HEK293 (cell line): ENCODE measurements around the gene CYP2A6.

Experiments
- CTCF ChIA-PET: fragments of 350-600 bp; formaldehyde crosslinking; extraction: SDS; loops from one replicate; lab custom pipeline; 2021; ENCODE audit warnings: antibody characterized with exemption; lab: Yijun Ruan, JAX
- POLR2A ChIA-PET: fragments of 300-600 bp; formaldehyde crosslinking; extraction: SDS; loops from one replicate; lab custom pipeline; 2020; ENCODE audit warnings: antibody characterized with exemption, inconsistent platforms; lab: Yijun Ruan, JAX
- H3K27ac ChIP-seq: fragments of 200-500 bp; sonication (Bioruptor generic); 2 replicates; pipeline ENCODE4 v1.5.1; 2014; ENCODE audit warnings: low read depth, low read length, control low read depth, inconsistent platforms; ENCODE audit errors: extremely low read depth
- H3K36me3 ChIP-seq, 2 experiments: fragments of 200-500 bp in 1 of 2; sonication (Bioruptor generic) in 1 of 2; 1 replicate in 1 of 2; 2 replicates in 1 of 2; pipeline ENCODE4 v1.5.1; 2014 to 2017; ENCODE audit warnings: inconsistent platforms in 2 of 2, low read length in 2 of 2; ENCODE audit not compliant: control insufficient read depth in 2 of 2, insufficient read depth in 1 of 2
- H3K4me1 ChIP-seq: fragments of 200-500 bp; sonication (Bioruptor generic); 2 replicates; pipeline ENCODE4 v1.5.1; 2014; ENCODE audit warnings: mild to moderate bottlenecking, low read length, inconsistent platforms; ENCODE audit not compliant: control insufficient read depth, insufficient read depth
- H3K4me3 ChIP-seq: 2 replicates; pipeline ENCODE4 v1.5.1; 2011; ENCODE audit warnings: low read depth, mild to moderate bottlenecking, control low read depth, low read length, moderate library complexity
- H3K9me3 ChIP-seq: fragments of 200-500 bp; sonication (Bioruptor generic); 2 replicates; pipeline ENCODE4 v1.5.1; 2014; ENCODE audit warnings: low read depth, low read length, inconsistent platforms; ENCODE audit not compliant: control insufficient read depth, insufficient read depth
- BCL11B ChIP-seq: fragments of 450-650 bp; formaldehyde crosslinking; IDR thresholded peaks from 2 replicates; pipeline ENCODE4 v1.5.1; 2016; ENCODE audit warnings: low read depth, missing biosample characterization, missing genetic modification characterization
- EGR2 ChIP-seq: fragments of 450-650 bp; formaldehyde crosslinking; IDR thresholded peaks from 2 replicates; pipeline ENCODE4 v1.5.1; 2016; ENCODE audit warnings: low read depth, missing biosample characterization, missing genetic modification characterization
- HOXA7 ChIP-seq: sonication (generic); formaldehyde crosslinking; IDR thresholded peaks from 2 replicates; pipeline ENCODE4 v1.8.1; 2022; ENCODE audit warnings: missing genetic modification reagents, borderline replicate concordance
- MEIS1 ChIP-seq: sonication (generic); formaldehyde crosslinking; IDR thresholded peaks from 2 replicates; pipeline ENCODE4 v1.8.1; 2022; ENCODE audit warnings: missing genetic modification reagents, mild to moderate bottlenecking, borderline replicate concordance
- SP2 ChIP-seq: fragments of 450-650 bp; formaldehyde crosslinking; IDR thresholded peaks from 2 replicates; pipeline ENCODE4 v1.5.1; 2016; ENCODE audit warnings: missing biosample characterization, missing genetic modification characterization
- YY1 ChIP-seq: fragments of 450-650 bp; formaldehyde crosslinking; IDR thresholded peaks from 2 replicates; pipeline ENCODE4 v1.5.1; 2018; ENCODE audit warnings: missing biosample characterization, missing genetic modification characterization
- ZBTB48 ChIP-seq: fragments of 450-650 bp; formaldehyde crosslinking; IDR thresholded peaks from 2 replicates; pipeline ENCODE4 v1.5.1; 2016; ENCODE audit warnings: missing biosample characterization, missing genetic modification characterization
- ZFHX2 ChIP-seq: fragments of 450-650 bp; formaldehyde crosslinking; conservative IDR thresholded peaks from 2 replicates; pipeline ENCODE4 v1.5.1; 2016; ENCODE audit warnings: missing biosample characterization, missing genetic modification characterization
- ZFP3 ChIP-seq: fragments of 450-650 bp; formaldehyde crosslinking; IDR thresholded peaks from 2 replicates; pipeline ENCODE4 v1.5.1; 2016; ENCODE audit warnings: low read depth, missing biosample characterization, missing genetic modification characterization
- ZNF169 ChIP-seq: fragments of 450-650 bp; formaldehyde crosslinking; IDR thresholded peaks from 2 replicates; pipeline ENCODE4 v1.5.1; 2016; ENCODE audit warnings: missing biosample characterization, missing genetic modification characterization
- ZNF214 ChIP-seq: fragments of 450-650 bp; formaldehyde crosslinking; IDR thresholded peaks from 2 replicates; pipeline ENCODE4 v1.5.1; 2017; ENCODE audit warnings: missing biosample characterization, mild to moderate bottlenecking, missing genetic modification characterization, borderline replicate concordance
- ZNF221 ChIP-seq: fragments of 450-650 bp; formaldehyde crosslinking; IDR thresholded peaks from 2 replicates; pipeline ENCODE4 v1.5.1; 2017; ENCODE audit warnings: missing biosample characterization, missing genetic modification characterization, borderline replicate concordance
- ZNF239 ChIP-seq: fragments of 450-650 bp; formaldehyde crosslinking; IDR thresholded peaks from 2 replicates; pipeline ENCODE4 v1.5.1; 2016; ENCODE audit warnings: missing biosample characterization, missing genetic modification characterization
- ZNF24 ChIP-seq: fragments of 450-650 bp; formaldehyde crosslinking; IDR thresholded peaks from 2 replicates; pipeline ENCODE4 v1.5.1; 2016; ENCODE audit warnings: missing biosample characterization, missing genetic modification characterization
- ZNF354C ChIP-seq: fragments of 450-650 bp; formaldehyde crosslinking; IDR thresholded peaks from 2 replicates; pipeline ENCODE4 v1.5.1; 2016; ENCODE audit warnings: missing biosample characterization, missing genetic modification characterization, low read depth, borderline replicate concordance
- ZNF529 ChIP-seq: fragments of 450-650 bp; formaldehyde crosslinking; IDR thresholded peaks from 2 replicates; pipeline ENCODE4 v1.5.1; 2017; ENCODE audit warnings: missing genetic modification characterization, missing biosample characterization; ENCODE audit not compliant: insufficient replicate concordance
- ZNF596 ChIP-seq: fragments of 450-650 bp; IDR thresholded peaks from 2 replicates; pipeline ENCODE4 v1.5.0; 2018; ENCODE audit warnings: missing biosample characterization, mild to moderate bottlenecking, missing genetic modification characterization, moderate library complexity
- ZNF830 ChIP-seq: fragments of 450-650 bp; IDR thresholded peaks from 2 replicates; pipeline ENCODE4 v1.5.0; 2018; ENCODE audit warnings: missing biosample characterization, missing genetic modification characterization, low read depth, mild to moderate bottlenecking, moderate library complexity
- TF ChIP-seq, protein P1 (sequence below): fragments of 450-650 bp; formaldehyde crosslinking; IDR thresholded peaks from 2 replicates; pipeline ENCODE4 v1.5.1; 2017; ENCODE audit warnings: missing biosample characterization, missing genetic modification characterization
- TF ChIP-seq, protein P2 (sequence below): fragments of 450-650 bp; formaldehyde crosslinking; IDR thresholded peaks from 2 replicates; pipeline ENCODE4 v1.5.1; 2016; ENCODE audit warnings: missing biosample characterization, missing genetic modification characterization
- TF ChIP-seq, protein P3 (sequence below): fragments of 450-650 bp; formaldehyde crosslinking; IDR thresholded peaks from 2 replicates; pipeline ENCODE4 v1.5.1; 2016; ENCODE audit warnings: missing biosample characterization, missing genetic modification characterization, borderline replicate concordance
- TF ChIP-seq, protein P4 (sequence below): fragments of 450-650 bp; formaldehyde crosslinking; IDR thresholded peaks from 2 replicates; pipeline ENCODE4 v1.5.1; 2016; ENCODE audit warnings: missing biosample characterization, missing genetic modification characterization
- TF ChIP-seq, protein P5 (sequence below): fragments of 450-650 bp; formaldehyde crosslinking; IDR thresholded peaks from 2 replicates; pipeline ENCODE4 v1.5.1; 2016; ENCODE audit warnings: missing biosample characterization, missing genetic modification characterization

CYP2A6 gene

DNA sequence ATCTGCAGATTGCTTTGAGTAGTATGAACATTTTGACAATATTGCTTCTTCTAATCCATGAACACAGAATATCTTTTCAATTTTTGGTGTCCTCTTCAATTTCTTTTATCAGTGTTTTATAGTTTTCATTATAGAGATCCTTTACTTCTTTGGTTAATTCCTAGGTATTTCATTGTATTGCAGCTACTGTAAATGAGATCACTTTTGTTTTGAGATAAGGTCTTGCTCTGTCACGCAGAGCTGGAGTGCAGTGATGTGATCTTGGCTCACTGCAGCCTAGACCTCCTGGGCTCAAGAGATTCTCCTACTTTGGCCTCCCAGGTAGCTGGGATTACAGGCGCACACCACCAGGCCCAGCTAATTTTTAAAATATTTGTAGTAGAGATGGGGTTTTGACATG lies 22.0 kb upstream of the CYP2A6 start (continued):
- TF ChIP-seq, protein P1, sequence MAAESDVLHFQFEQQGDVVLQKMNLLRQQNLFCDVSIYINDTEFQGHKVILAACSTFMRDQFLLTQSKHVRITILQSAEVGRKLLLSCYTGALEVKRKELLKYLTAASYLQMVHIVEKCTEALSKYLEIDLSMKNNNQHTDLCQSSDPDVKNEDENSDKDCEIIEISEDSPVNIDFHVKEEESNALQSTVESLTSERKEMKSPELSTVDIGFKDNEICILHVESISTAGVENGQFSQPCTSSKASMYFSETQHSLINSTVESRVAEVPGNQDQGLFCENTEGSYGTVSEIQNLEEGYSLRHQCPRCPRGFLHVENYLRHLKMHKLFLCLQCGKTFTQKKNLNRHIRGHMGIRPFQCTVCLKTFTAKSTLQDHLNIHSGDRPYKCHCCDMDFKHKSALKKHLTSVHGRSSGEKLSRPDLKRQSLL = no peak
- TF ChIP-seq, protein P2, sequence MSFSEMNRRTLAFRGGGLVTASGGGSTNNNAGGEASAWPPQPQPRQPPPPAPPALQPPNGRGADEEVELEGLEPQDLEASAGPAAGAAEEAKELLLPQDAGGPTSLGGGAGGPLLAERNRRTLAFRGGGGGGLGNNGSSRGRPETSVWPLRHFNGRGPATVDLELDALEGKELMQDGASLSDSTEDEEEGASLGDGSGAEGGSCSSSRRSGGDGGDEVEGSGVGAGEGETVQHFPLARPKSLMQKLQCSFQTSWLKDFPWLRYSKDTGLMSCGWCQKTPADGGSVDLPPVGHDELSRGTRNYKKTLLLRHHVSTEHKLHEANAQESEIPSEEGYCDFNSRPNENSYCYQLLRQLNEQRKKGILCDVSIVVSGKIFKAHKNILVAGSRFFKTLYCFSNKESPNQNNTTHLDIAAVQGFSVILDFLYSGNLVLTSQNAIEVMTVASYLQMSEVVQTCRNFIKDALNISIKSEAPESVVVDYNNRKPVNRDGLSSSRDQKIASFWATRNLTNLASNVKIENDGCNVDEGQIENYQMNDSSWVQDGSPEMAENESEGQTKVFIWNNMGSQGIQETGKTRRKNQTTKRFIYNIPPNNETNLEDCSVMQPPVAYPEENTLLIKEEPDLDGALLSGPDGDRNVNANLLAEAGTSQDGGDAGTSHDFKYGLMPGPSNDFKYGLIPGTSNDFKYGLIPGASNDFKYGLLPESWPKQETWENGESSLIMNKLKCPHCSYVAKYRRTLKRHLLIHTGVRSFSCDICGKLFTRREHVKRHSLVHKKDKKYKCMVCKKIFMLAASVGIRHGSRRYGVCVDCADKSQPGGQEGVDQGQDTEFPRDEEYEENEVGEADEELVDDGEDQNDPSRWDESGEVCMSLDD (tag by site-specific recombination) = no peak
- TF ChIP-seq ZNF24 (tag by site-specific recombination) (no peak), ZNF830 (tag by site-specific recombination) (no peak), ZNF239 (tag by site-specific recombination) (no peak), ZFP3 (no peak), MEIS1 (CRISPR knock-in tag) (no peak), YY1 (tag by site-specific recombination) (no peak), ZNF596 (tag by site-specific recombination) (no peak), ZNF214 (no peak), ZNF221 (no peak)
- TF ChIP-seq, protein P3, sequence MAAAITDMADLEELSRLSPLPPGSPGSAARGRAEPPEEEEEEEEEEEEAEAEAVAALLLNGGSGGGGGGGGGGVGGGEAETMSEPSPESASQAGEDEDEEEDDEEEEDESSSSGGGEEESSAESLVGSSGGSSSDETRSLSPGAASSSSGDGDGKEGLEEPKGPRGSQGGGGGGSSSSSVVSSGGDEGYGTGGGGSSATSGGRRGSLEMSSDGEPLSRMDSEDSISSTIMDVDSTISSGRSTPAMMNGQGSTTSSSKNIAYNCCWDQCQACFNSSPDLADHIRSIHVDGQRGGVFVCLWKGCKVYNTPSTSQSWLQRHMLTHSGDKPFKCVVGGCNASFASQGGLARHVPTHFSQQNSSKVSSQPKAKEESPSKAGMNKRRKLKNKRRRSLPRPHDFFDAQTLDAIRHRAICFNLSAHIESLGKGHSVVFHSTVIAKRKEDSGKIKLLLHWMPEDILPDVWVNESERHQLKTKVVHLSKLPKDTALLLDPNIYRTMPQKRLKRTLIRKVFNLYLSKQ (tag by site-specific recombination) = no peak

DNA sequence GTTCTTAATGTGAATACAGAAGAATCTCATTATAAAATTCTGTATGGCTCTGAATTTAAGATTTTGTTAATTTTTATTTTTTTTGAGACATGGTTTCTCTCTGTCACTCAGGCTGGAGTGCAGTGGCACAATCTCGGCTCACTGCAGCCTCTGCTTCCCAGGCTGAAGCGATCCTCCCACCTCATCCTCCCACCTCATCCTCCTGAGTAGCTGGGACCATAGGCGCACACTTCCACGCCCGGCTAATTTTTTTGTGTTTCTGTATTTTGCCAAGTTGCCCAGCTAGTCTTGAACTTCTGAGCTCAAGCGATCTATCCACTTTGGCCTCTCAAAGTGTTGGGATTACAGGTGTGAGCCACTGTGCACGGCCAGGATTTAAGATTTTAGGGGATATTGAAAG lies 17.5 kb upstream of the CYP2A6 start:
- H3K36me3 ChIP-seq = no peaks in the 10 kb centered on the region
- peaks cover 12% of the 10 kb centered on the region for H3K4me1 ChIP-seq
- no peak overlapping the region for H3K27ac ChIP-seq
- POLR2A ChIA-PET = no interaction called here
- no peaks in the 10 kb centered on the region for H3K9me3 ChIP-seq
- TF ChIP-seq ZNF169 (tag by site-specific recombination) (no peak), ZNF354C (tag by site-specific recombination) (no peak), EGR2 (tag by site-specific recombination) (peak; percentile 84), BCL11B (tag by site-specific recombination) (no peak), SP2 (tag by site-specific recombination) (no peak), HOXA7 (no peak), ZFHX2 (tag by site-specific recombination) (peak; percentile 88), ZBTB48 (tag by site-specific recombination) (no peak), ZNF214 (no peak), ZNF529 (tag by site-specific recombination) (no peak)
- TF ChIP-seq, protein P4, sequence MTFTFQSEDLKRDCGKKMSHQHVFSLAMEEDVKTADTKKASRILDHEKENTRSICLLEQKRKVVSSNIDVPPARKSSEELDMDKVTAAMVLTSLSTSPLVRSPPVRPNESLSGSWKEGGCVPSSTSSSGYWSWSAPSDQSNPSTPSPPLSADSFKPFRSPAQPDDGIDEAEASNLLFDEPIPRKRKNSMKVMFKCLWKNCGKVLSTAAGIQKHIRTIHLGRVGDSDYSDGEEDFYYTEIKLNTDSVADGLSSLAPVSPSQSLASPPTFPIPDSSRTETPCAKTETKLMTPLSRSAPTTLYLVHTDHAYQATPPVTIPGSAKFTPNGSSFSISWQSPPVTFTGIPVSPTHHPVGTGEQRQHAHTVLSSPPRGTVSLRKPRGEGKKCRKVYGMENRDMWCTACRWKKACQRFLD (tag by site-specific recombination) = no peak
- TF ChIP-seq, protein P5, sequence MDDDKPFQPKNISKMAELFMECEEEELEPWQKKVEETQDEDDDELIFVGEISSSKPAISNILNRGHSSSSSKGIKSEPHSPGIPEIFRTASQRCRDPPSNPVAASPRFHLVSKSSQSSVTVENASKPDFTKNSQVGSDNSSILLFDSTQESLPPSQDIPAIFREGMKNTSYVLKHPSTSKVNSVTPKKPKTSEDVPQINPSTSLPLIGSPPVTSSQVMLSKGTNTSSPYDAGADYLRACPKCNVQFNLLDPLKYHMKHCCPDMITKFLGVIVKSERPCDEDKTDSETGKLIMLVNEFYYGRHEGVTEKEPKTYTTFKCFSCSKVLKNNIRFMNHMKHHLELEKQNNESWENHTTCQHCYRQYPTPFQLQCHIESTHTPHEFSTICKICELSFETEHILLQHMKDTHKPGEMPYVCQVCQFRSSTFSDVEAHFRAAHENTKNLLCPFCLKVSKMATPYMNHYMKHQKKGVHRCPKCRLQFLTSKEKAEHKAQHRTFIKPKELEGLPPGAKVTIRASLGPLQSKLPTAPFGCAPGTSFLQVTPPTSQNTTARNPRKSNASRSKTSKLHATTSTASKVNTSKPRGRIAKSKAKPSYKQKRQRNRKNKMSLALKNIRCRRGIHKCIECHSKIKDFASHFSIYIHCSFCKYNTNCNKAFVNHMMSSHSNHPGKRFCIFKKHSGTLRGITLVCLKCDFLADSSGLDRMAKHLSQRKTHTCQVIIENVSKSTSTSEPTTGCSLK (tag by site-specific recombination) = no peak
- CTCF ChIA-PET = interaction anchor here (0.6 kb wide), 2 partner anchors 30 to 49 kb away, joined by 4 read pairs; no protein-coding TSS in a partner anchor
- no peak overlapping the region for H3K4me3 ChIP-seq
